ENCODE measurements around the gene IGSF10. TPM values are rescaled to one million over a fixed set of nuclear protein-coding genes. Genes with fewer than 3 reads are reported as not detected.
"Not testable (repeated sequence)": the region's sequence is repeated elsewhere in the genome, so short reads cannot be mapped to it uniquely, and the experiment has no call there.

IGSF10 gene
- not detected for total RNA-seq

- Mint-ChIP-seq H3K27ac (no peak within 1 kb of the TSS), H3K9me3 (no peaks in the 10 kb centered on the region), H3K36me3 (ENCODE audit: low read depth) (no peaks in the 10 kb centered on the region), H3K4me1 (peaks cover 2% of the 10 kb centered on the region), H3K4me3 (no peak within 1 kb of the TSS), H3K27me3 (peaks cover 46% of the 10 kb centered on the region)
- ChIA-PET POLR2A (no interaction called here), CTCF (no interaction called here)
- no peak for DNase-seq
These were observed at the start of gene IGSF10 for GRCh38 chr3:151460774-151461450. IGSF10 (minus strand) TSS chr3:151461061; CDS start chr3:151458709, 2,352 bp downstream.

GRCh38 chr3:151509468-151510135 is 48.7 kb upstream of the IGSF10 start:
- CTCF ChIA-PET; H3K27me3 Mint-ChIP-seq; H3K9me3 Mint-ChIP-seq; H3K27ac Mint-ChIP-seq; POLR2A ChIA-PET; DNase-seq; H3K36me3 Mint-ChIP-seq (ENCODE audit: low read depth); H3K4me1 Mint-ChIP-seq; H3K4me3 Mint-ChIP-seq: not testable (repeated sequence)

GRCh38 chr3:151504606-151505005 is 43.7 kb upstream of the IGSF10 start:
- H3K4me3 Mint-ChIP-seq = no peak overlapping the region
- no peak for DNase-seq
- ChIA-PET POLR2A (no interaction called here), CTCF (no interaction called here)
- no peaks in the 10 kb centered on the region for H3K4me1 Mint-ChIP-seq
- H3K9me3 Mint-ChIP-seq = peaks cover 2% of the 10 kb centered on the region
- no peak overlapping the region for H3K27ac Mint-ChIP-seq
- H3K36me3 Mint-ChIP-seq (ENCODE audit: low read depth) = no peaks in the 10 kb centered on the region
- H3K27me3 Mint-ChIP-seq = peaks cover 2% of the 10 kb centered on the region

GRCh38 chr3:151503074-151503473 is 42.2 kb upstream of the IGSF10 start:
- Mint-ChIP-seq H3K9me3 (no peaks in the 10 kb centered on the region), H3K27ac (no peak overlapping the region), H3K4me1 (no peaks in the 10 kb centered on the region), H3K27me3 (peaks cover 2% of the 10 kb centered on the region), H3K4me3 (no peak overlapping the region), H3K36me3 (ENCODE audit: low read depth) (no peaks in the 10 kb centered on the region)
- CTCF ChIA-PET = no interaction called here
- POLR2A ChIA-PET = no interaction called here
- DNase-seq = no peak

- Mint-ChIP-seq H3K4me3 (no peak overlapping the region), H3K9me3 (no peaks in the 10 kb centered on the region), H3K4me1 (no peaks in the 10 kb centered on the region), H3K36me3 (ENCODE audit: low read depth) (no peaks in the 10 kb centered on the region), H3K27ac (no peak overlapping the region), H3K27me3 (peaks cover 2% of the 10 kb centered on the region)
- no peak for DNase-seq
- ChIA-PET CTCF (no interaction called here), POLR2A (no interaction called here)
These were observed 41.2 kb upstream of the IGSF10 start for GRCh38 chr3:151501923-151502632.

- H3K27me3 Mint-ChIP-seq = peaks cover 2% of the 10 kb centered on the region
These were observed 40.5 kb upstream of the IGSF10 start for GRCh38 chr3:151501171-151501922.

GRCh38 chr3:151499168-151499567 is 38.3 kb upstream of the IGSF10 start:
- DNase-seq = no peak
- ChIA-PET CTCF (no interaction called here), POLR2A (interaction anchor here (0.6 kb wide), 1 partner anchor 14 kb away, joined by 8 read pairs; no protein-coding TSS in a partner anchor)
- no peaks in the 10 kb centered on the region for H3K4me1 Mint-ChIP-seq
- H3K27me3 Mint-ChIP-seq = peaks cover 8% of the 10 kb centered on the region
- H3K36me3 Mint-ChIP-seq (ENCODE audit: low read depth) = no peaks in the 10 kb centered on the region
- no peak overlapping the region for H3K27ac Mint-ChIP-seq
- H3K4me3 Mint-ChIP-seq = no peak overlapping the region
- no peaks in the 10 kb centered on the region for H3K9me3 Mint-ChIP-seq

More at GRCh38 chr3:151501171-151501922, 40.5 kb upstream of the IGSF10 start:
- POLR2A ChIA-PET = no interaction called here
- H3K4me1 Mint-ChIP-seq = no peaks in the 10 kb centered on the region
- DNase-seq = no peak
- H3K36me3 Mint-ChIP-seq (ENCODE audit: low read depth) = no peaks in the 10 kb centered on the region
- no peak overlapping the region for H3K27ac Mint-ChIP-seq
- no peak overlapping the region for H3K4me3 Mint-ChIP-seq
- H3K9me3 Mint-ChIP-seq = no peaks in the 10 kb centered on the region
- CTCF ChIA-PET = no interaction called here

- POLR2A ChIA-PET = no interaction called here
- no peak overlapping the region for H3K4me3 Mint-ChIP-seq
- peaks cover 10% of the 10 kb centered on the region for H3K27me3 Mint-ChIP-seq
- CTCF ChIA-PET = no interaction called here
- H3K36me3 Mint-ChIP-seq (ENCODE audit: low read depth) = no peaks in the 10 kb centered on the region
- H3K4me1 Mint-ChIP-seq = no peaks in the 10 kb centered on the region
- H3K9me3 Mint-ChIP-seq = peaks cover 2% of the 10 kb centered on the region
- no peak overlapping the region for H3K27ac Mint-ChIP-seq
- no peak for DNase-seq
These were observed 30.7 kb upstream of the IGSF10 start for GRCh38 chr3:151491525-151491924.

GRCh38 chr3:151487833-151488232 is 27.0 kb upstream of the IGSF10 start:
- H3K27me3 Mint-ChIP-seq; H3K4me1 Mint-ChIP-seq; H3K9me3 Mint-ChIP-seq; CTCF ChIA-PET; H3K36me3 Mint-ChIP-seq (ENCODE audit: low read depth); H3K4me3 Mint-ChIP-seq; DNase-seq; H3K27ac Mint-ChIP-seq; POLR2A ChIA-PET: not testable (repeated sequence)

GRCh38 chr3:151483961-151484520 is 23.2 kb upstream of the IGSF10 start:
- ChIA-PET CTCF (no interaction called here), POLR2A (no interaction called here)
- no peaks in the 10 kb centered on the region for H3K36me3 Mint-ChIP-seq (ENCODE audit: low read depth)

GRCh38 chr3:151483488-151483887 is 22.6 kb upstream of the IGSF10 start:
- no peak for DNase-seq
- ChIA-PET CTCF (interaction anchor here (0.6 kb wide), 1 partner anchor 493 kb away, joined by 3 read pairs; no protein-coding TSS in a partner anchor), POLR2A (no interaction called here)
- Mint-ChIP-seq H3K27ac (no peak overlapping the region), H3K36me3 (ENCODE audit: low read depth) (no peaks in the 10 kb centered on the region), H3K27me3 (peaks cover 5% of the 10 kb centered on the region), H3K9me3 (peaks cover 4% of the 10 kb centered on the region), H3K4me1 (no peaks in the 10 kb centered on the region), H3K4me3 (no peak overlapping the region)

More at GRCh38 chr3:151483961-151484520, 23.2 kb upstream of the IGSF10 start:
- Mint-ChIP-seq H3K4me3 (no peak overlapping the region), H3K27ac (no peak overlapping the region), H3K27me3 (peaks cover 5% of the 10 kb centered on the region), H3K4me1 (no peaks in the 10 kb centered on the region), H3K9me3 (peaks cover 4% of the 10 kb centered on the region)
- DNase-seq = no peak

- Mint-ChIP-seq H3K9me3 (peaks cover 4% of the 10 kb centered on the region), H3K27ac (no peak overlapping the region), H3K4me1 (no peaks in the 10 kb centered on the region), H3K4me3 (no peak overlapping the region), H3K36me3 (ENCODE audit: low read depth) (no peaks in the 10 kb centered on the region), H3K27me3 (peaks cover 2% of the 10 kb centered on the region)
- DNase-seq = no peak
- POLR2A ChIA-PET = no interaction called here
- CTCF ChIA-PET = no interaction called here
These were observed 19.6 kb upstream of the IGSF10 start for GRCh38 chr3:151480492-151480891.

- H3K36me3 Mint-ChIP-seq (ENCODE audit: low read depth) = no peaks in the 10 kb centered on the region
- no peak for DNase-seq
- ChIA-PET CTCF (interaction anchor here (1.2 kb wide), 1 partner anchor 22 kb away, joined by 3 read pairs; no protein-coding TSS in a partner anchor), POLR2A (no interaction called here)
- no peak overlapping the region for H3K4me3 Mint-ChIP-seq
- H3K9me3 Mint-ChIP-seq = peaks cover 4% of the 10 kb centered on the region
- peaks cover 2% of the 10 kb centered on the region for H3K27me3 Mint-ChIP-seq
- H3K4me1 Mint-ChIP-seq = no peaks in the 10 kb centered on the region
- no peak overlapping the region for H3K27ac Mint-ChIP-seq
These were observed 18.6 kb upstream of the IGSF10 start for GRCh38 chr3:151479452-151479851.

All from activated CD4-positive, alpha-beta T cell treated with anti-CD3 and anti-CD28 coated beads, Interleukin-2, amount 10 ng/mL, durations not matched to agents 7 days and 5 days (primary cell).